PC-9 (cell line): ENCODE data around the gene DNAJC16. TPM values are rescaled to one million over a fixed set of nuclear protein-coding genes. Genes with fewer than 3 reads are reported as not detected.

ENCODE experiments used
- BruUV-seq: library from RNA; stranded (reverse); fragments of 400-500 nt; replicated peaks from 2 replicates; lab custom pipeline; 2021; lab: Mats Ljungman, UMichigan
- CTCF ChIA-PET: fragments of 300-600 bp; sonication (Branson Sonifier 250); formaldehyde crosslinking; loops from one replicate; lab custom pipeline; 2022; ENCODE audit warnings: antibody characterized with exemption; lab: Charles Lee
- POLR2A ChIA-PET: fragments of 300-600 bp; sonication (Branson Sonifier 250); formaldehyde crosslinking; loops from one replicate; lab custom pipeline; 2022; ENCODE audit warnings: antibody characterized with exemption; ENCODE audit not compliant: unreplicated experiment; lab: Charles Lee
- DNase-seq, 2 experiments: peaks; one replicate each; pipeline versions ENCODE4 v3.0.0 to v3.0.0-alpha.2; 2015 to 2022; ENCODE audit warnings: mixed read lengths in 1 of 2
- H2AFZ ChIP-seq: fragments of 200-600 bp; sonication (generic); 2 replicates; pipeline ENCODE4 v1.8.1; 2017; ENCODE audit warnings: antibody characterized with exemption
- H3F3A ChIP-seq: fragments of 200-600 bp; sonication (generic); 2 replicates; pipeline ENCODE4 v1.8.1; 2017; ENCODE audit warnings: antibody characterized with exemption, mild to moderate bottlenecking, low read depth; ENCODE audit not compliant: insufficient read depth
- H3K27ac ChIP-seq: fragments of 200-600 bp; sonication (generic); 2 replicates; pipeline ENCODE4 v1.6.1; 2016; ENCODE audit warnings: mixed run types
- H3K27me3 ChIP-seq: fragments of 200-600 bp; sonication (generic); 2 replicates; pipeline ENCODE4 v1.6.1; 2016; ENCODE audit warnings: low read depth, mixed run types; ENCODE audit not compliant: insufficient read depth
- H3K36me3 ChIP-seq: fragments of 200-600 bp; sonication (generic); 2 replicates; pipeline ENCODE4 v1.6.1; 2016; ENCODE audit warnings: low read depth, mixed run types
- H3K4me1 ChIP-seq: fragments of 200-600 bp; sonication (generic); replicated peaks from 2 replicates; pipeline ENCODE4 v1.6.1; 2016; ENCODE audit warnings: mixed run types; ENCODE audit not compliant: insufficient read depth
- H3K4me2 ChIP-seq: fragments of 200-600 bp; sonication (generic); 2 replicates; pipeline ENCODE4 v1.6.1; 2017; ENCODE audit warnings: mixed run types
- H3K4me3 ChIP-seq: fragments of 200-600 bp; sonication (generic); 2 replicates; pipeline ENCODE4 v1.6.1; 2016; ENCODE audit warnings: mixed run types
- H3K79me2 ChIP-seq: fragments of 200-600 bp; sonication (generic); 2 replicates; pipeline ENCODE4 v1.6.1; 2017; ENCODE audit warnings: low read depth, mixed run types
- H3K9me2 ChIP-seq: fragments of 200-600 bp; sonication (generic); 2 replicates; pipeline ENCODE4 v1.8.1; 2017; ENCODE audit warnings: mild to moderate bottlenecking; ENCODE audit not compliant: insufficient read depth
- H3K9me3 ChIP-seq: fragments of 200-600 bp; sonication (generic); 2 replicates; pipeline ENCODE4 v1.8.1; 2016; ENCODE audit warnings: low read depth; ENCODE audit not compliant: insufficient read depth
- H4K20me1 ChIP-seq: fragments of 200-600 bp; sonication (generic); 2 replicates; pipeline ENCODE4 v1.8.1; 2017; ENCODE audit not compliant: insufficient read depth
- EZH2 ChIP-seq: fragments of 200-600 bp; sonication (generic); IDR thresholded peaks from 2 replicates; pipeline ENCODE4 v1.8.0; 2017; ENCODE audit warnings: antibody characterized with exemption, low read depth
- intact Hi-C: fragments of 100-400 bp; cut with micrococcal nuclease; formaldehyde crosslinking; loops from one replicate; pipeline ENCODE4 v1.10.0; 2022; ENCODE audit not compliant: unreplicated experiment
- total RNA-seq: library from RNA; stranded (reverse); gene quantifications from 2 replicates; pipeline ENCODE4 v1.2.3, GENCODE V29; 2021
- TF ChIP-seq, protein P1 (sequence below): fragments of 200-600 bp; sonication (generic); conservative IDR thresholded peaks from 2 replicates; pipeline ENCODE4 v1.6.1; 2017; ENCODE audit warnings: mixed run types, antibody characterized with exemption, mild to moderate bottlenecking, moderate library complexity

Gene DNAJC16
- total RNA-seq, 1 experiment from 2014 or later, result 18.8 TPM

DNA sequence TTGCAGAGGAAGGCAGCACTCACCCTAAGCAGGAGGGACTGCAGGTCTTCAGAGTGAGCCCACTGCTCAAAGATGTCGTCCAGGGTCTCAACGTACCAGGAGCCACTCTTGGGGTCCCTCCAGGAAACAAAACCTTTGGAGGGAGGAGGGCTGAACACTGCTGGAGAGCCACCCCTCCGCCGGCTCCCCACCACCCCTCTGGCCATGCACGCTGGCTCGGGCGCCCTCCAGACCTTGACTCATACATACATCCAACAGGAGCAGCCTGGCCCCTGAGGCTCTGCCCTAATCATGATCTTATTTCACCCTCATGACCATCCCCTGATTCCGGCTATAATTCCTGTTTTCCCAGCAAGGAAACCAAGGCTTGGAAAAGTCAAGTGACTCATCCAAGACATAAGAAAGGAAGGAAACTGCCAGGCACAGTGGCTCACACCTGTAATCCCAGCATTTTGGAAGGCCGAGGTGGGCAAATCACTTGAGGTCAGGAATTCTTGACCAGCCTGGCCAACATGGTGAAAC is 32.7 kb upstream of the DNAJC16 start:
- Histone ChIP-seq H3F3A (no peaks in the 10 kb centered on the region), H3K9me2 (no peaks in the 10 kb centered on the region), H3K36me3 (no peaks in the 10 kb centered on the region), H3K27ac (no peak overlapping the region), H3K4me1 (no peaks in the 10 kb centered on the region), H3K9me3 (no peaks in the 10 kb centered on the region), H3K79me2 (no peaks in the 10 kb centered on the region), H3K27me3 (no peaks in the 10 kb centered on the region), H2AFZ (no peak overlapping the region), H3K4me2 (no peak overlapping the region), H3K4me3 (no peak overlapping the region), H4K20me1 (no peaks in the 10 kb centered on the region)
- ChIA-PET POLR2A (no interaction called here), CTCF (no interaction called here)
- intact Hi-C loops, result no loop called here
- DNase-seq, result no peak
- TF ChIP-seq, protein P1, sequence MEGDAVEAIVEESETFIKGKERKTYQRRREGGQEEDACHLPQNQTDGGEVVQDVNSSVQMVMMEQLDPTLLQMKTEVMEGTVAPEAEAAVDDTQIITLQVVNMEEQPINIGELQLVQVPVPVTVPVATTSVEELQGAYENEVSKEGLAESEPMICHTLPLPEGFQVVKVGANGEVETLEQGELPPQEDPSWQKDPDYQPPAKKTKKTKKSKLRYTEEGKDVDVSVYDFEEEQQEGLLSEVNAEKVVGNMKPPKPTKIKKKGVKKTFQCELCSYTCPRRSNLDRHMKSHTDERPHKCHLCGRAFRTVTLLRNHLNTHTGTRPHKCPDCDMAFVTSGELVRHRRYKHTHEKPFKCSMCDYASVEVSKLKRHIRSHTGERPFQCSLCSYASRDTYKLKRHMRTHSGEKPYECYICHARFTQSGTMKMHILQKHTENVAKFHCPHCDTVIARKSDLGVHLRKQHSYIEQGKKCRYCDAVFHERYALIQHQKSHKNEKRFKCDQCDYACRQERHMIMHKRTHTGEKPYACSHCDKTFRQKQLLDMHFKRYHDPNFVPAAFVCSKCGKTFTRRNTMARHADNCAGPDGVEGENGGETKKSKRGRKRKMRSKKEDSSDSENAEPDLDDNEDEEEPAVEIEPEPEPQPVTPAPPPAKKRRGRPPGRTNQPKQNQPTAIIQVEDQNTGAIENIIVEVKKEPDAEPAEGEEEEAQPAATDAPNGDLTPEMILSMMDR, result no peak
- TF ChIP-seq EZH2, result no peak
- no TSS peak for BruUV-seq

DNA sequence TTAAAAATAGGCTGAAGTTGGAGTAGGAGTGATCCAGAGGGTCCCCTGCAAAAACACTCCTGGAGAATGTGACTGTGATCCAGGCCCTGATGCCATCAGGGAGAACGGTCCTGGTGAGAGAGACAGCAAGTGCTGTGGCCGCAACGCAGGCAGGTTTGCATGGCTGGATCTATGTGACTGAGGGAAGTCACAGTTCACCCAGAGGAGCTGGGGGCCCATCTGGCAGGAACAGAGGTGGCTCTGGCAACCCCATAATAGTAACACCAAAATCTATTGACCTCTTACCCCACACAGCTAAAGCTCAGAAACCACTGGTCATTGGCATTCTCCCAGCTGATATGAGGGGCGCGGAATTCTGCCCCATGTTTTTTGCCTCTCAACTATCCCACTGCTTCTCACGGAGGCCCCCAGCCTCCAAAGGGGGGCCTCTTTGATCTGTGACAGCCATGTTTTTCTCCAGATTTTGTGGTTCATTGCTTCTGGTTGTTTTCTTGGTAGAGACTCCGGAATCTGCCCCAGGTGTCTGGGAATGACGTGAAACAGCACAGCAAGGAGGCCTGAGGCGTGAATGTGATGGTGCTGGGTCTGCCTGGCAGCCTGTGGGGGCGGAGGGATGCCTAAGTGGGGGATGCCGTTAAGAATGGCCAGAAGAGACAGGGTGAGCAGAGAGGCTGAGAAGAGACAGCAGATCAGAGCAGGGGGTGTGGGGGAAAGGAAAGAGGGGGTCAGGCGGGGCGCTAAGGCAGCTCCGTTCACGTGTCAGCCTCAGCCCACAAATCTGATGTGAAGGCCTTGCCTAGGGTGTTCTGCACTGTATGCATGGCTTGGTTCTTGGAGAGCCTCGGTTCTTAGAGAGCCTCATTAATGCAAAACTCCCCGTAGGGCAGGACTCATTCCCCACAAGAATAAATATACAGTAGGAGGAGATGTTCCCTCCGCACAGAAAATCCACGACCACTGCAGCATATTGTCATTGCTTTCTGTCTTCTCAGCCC is 26.2 kb upstream of the DNAJC16 start:
- intact Hi-C loops, result loop anchor here (2.0 to 10.0 kb wide), 2 partner anchors 66 to 178 kb away; partner anchors contain the start of gene CTRC
- H3K27me3 ChIP-seq, result no peaks in the 10 kb centered on the region
- no peaks in the 10 kb centered on the region for H3F3A ChIP-seq
- ChIA-PET POLR2A (interaction anchor here (0.6 kb wide), 1 partner anchor 163 kb away, joined by 7 read pairs; no protein-coding TSS in a partner anchor), CTCF (no interaction called here)
- no peaks in the 10 kb centered on the region for H4K20me1 ChIP-seq
- no peak overlapping the region for H3K27ac ChIP-seq
- no peak for TF ChIP-seq EZH2
- TF ChIP-seq, protein P1, result no peak
- H3K36me3 ChIP-seq, result no peaks in the 10 kb centered on the region
- no peaks in the 10 kb centered on the region for H3K9me2 ChIP-seq
- no peak for DNase-seq
- no peaks in the 10 kb centered on the region for H3K79me2 ChIP-seq
- H3K4me3 ChIP-seq, result no peak overlapping the region
- no TSS peak for BruUV-seq
- H3K4me1 ChIP-seq, result no peaks in the 10 kb centered on the region
- no peak overlapping the region for H3K4me2 ChIP-seq
- H3K9me3 ChIP-seq, result no peaks in the 10 kb centered on the region
- no peak overlapping the region for H2AFZ ChIP-seq

DNA sequence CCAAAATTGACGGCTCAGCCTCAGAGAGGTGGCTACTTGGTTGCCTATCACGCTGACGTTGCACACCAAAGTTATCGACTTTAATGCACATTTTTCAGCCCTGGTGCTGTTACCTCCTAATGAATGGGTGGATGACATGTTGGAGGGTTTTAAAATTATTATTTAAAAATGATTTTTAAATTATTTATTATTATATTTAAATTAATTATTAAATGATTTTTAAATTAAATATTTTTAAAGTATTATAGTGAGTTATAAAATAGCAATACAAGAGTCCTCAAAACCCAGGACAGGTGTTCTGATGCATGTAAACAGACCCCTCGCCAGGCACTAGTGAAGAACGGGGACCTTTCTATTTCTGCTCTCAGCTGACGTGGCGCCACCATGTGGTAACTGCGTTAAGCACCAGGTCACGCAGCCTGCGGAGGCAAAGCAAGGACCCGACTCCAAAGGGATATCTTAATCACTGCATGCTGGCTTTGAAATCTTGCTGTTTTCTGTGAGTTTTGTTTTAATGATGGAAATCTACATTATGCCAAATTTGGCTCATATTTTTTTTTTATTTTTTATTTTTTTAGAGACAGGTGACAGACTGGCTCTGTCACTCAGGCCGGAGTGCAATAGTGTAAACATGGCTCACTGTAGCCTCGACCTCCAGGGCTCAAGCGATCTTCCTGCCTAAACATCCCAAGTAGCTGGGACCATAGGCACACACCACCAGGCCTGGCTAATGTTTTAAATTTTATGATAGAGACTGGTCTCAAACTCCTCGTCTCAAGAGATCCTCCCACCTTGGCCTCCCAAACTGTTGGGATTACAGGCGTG is 25.2 kb upstream of the DNAJC16 start:
- Histone ChIP-seq H3K4me1 (no peaks in the 10 kb centered on the region), H3K79me2 (no peaks in the 10 kb centered on the region), H3K27me3 (no peaks in the 10 kb centered on the region), H4K20me1 (no peaks in the 10 kb centered on the region), H3K9me3 (no peaks in the 10 kb centered on the region), H3K4me2 (no peak overlapping the region), H2AFZ (no peak overlapping the region), H3K36me3 (no peaks in the 10 kb centered on the region), H3K9me2 (no peaks in the 10 kb centered on the region), H3K27ac (no peak overlapping the region), H3K4me3 (no peak overlapping the region), H3F3A (no peaks in the 10 kb centered on the region)
- ChIA-PET CTCF (no interaction called here), POLR2A (no interaction called here)
- peak; percentile 39 to 65 for DNase-seq
- intact Hi-C loops, result loop anchor here (2.0 to 10.0 kb wide), 2 partner anchors 67 to 179 kb away; partner anchors contain the start of gene CTRC
- TF ChIP-seq EZH2, result no peak
- TF ChIP-seq, protein P1, result peak; percentile 74
- no TSS peak for BruUV-seq
